HCT116 (cell line): ENCODE measurements around the gene CAV1. TPM values are rescaled to one million over a fixed set of nuclear protein-coding genes. Genes with fewer than 3 reads are reported as not detected.

Experiments
- ATAC-seq: fragments of 200-7000 bp; cut with Tn5 transposase; 2 replicates; pipeline ENCODE4 v1.9.1; 2020; ENCODE audit warnings: mild to moderate bottlenecking, moderate library complexity
- BruUV-seq: library from RNA; stranded (reverse); fragments of 400-500 nt; replicated peaks from 2 replicates; lab custom pipeline; 2021; lab: Mats Ljungman, UMichigan
- CTCF ChIA-PET: fragments of 300-600 bp; sonication (Branson Sonifier 250); formaldehyde crosslinking; loops from one replicate; lab custom pipeline; 2021; ENCODE audit warnings: antibody characterized with exemption; lab: Charles Lee
- POLR2A ChIA-PET: fragments of 300-600, 350-600 bp; sonication (Branson Sonifier 250); formaldehyde crosslinking; loops from one replicate; lab custom pipeline; 2021; ENCODE audit warnings: antibody characterized with exemption; lab: Charles Lee
- RAD21 ChIA-PET, 2 experiments: fragments of 300-600 bp; sonication (Branson Sonifier 250); formaldehyde crosslinking; loops; one replicate each; lab custom pipeline; 2023; ENCODE audit warnings: low total read pairs in 2 of 2; ENCODE audit not compliant: uncharacterized antibody in 2 of 2, unreplicated experiment in 2 of 2, low non-redundant PET in 1 of 2; lab: Charles Lee
- DNase-seq: peaks from one replicate; pipeline ENCODE4 v3.0.0-alpha.2; 2010; ENCODE audit warnings: low read depth, low spot score
- H2AFZ ChIP-seq: fragments of 200-600 bp; shearing (Covaris generic), sonication (generic); 2 replicates; pipeline ENCODE4 v1.6.1; 2017; ENCODE audit warnings: low read depth, mixed run types, mixed read lengths, antibody characterized with exemption, low read length; ENCODE audit not compliant: poor library complexity, severe bottlenecking
- H3K27ac ChIP-seq: 2 replicates; pipeline ENCODE4 v1.5.1; 2012; ENCODE audit warnings: low read depth, low read length
- H3K27me3 ChIP-seq: fragments of 200-600 bp; sonication (generic); 2 replicates; pipeline ENCODE4 v1.6.1; 2016; ENCODE audit warnings: mixed run types, low read length, mixed read lengths; ENCODE audit not compliant: insufficient read depth
- H3K36me3 ChIP-seq, 2 experiments: fragments of 200-500 bp in 1 of 2; fragments of 200-600 bp in 1 of 2; sonication (Bioruptor generic) in 1 of 2; sonication (generic) in 1 of 2; 2 replicates each; pipeline versions ENCODE4 v1.5.1 to v1.6.1; 2014 to 2016; ENCODE audit warnings: low read length in 2 of 2, inconsistent platforms in 1 of 2, mixed read lengths in 1 of 2, mixed run types in 1 of 2; ENCODE audit not compliant: insufficient read depth in 2 of 2, control insufficient read depth in 1 of 2
- H3K4me1 ChIP-seq, 2 experiments: fragments of 200-600 bp in 1 of 2; sonication (generic) in 1 of 2; 2 replicates each; pipeline versions ENCODE4 v1.5.1 to v1.6.1; 2012 to 2017; ENCODE audit warnings: low read length in 2 of 2, inconsistent platforms in 1 of 2, mild to moderate bottlenecking in 1 of 2, mixed read lengths in 1 of 2, mixed run types in 1 of 2, moderate library complexity in 1 of 2; ENCODE audit not compliant: insufficient read depth in 2 of 2, control insufficient read depth in 1 of 2
- H3K4me2 ChIP-seq: fragments of 200-600 bp; sonication (generic); 2 replicates; pipeline ENCODE4 v1.6.1; 2017; ENCODE audit warnings: mixed run types, low read length, mixed read lengths
- H3K4me3 ChIP-seq, 2 experiments: fragments of 200-600 bp in 1 of 2; sonication (generic) in 1 of 2; replicated peaks in 1 of 2; 2 replicates each; pipeline ENCODE4 v1.5.1; 2011 to 2016; ENCODE audit warnings: low read length in 2 of 2, control low read depth in 1 of 2, low read depth in 1 of 2, mild to moderate bottlenecking in 1 of 2, mixed read lengths in 1 of 2, mixed run types in 1 of 2
- H3K79me2 ChIP-seq: fragments of 200-600 bp; sonication (generic); 2 replicates; pipeline ENCODE4 v1.6.1; 2017; ENCODE audit warnings: mild to moderate bottlenecking, mixed run types, low read length, moderate library complexity, mixed read lengths; ENCODE audit not compliant: insufficient read depth
- H3K9ac ChIP-seq: fragments of 200-600 bp; sonication (generic); 2 replicates; pipeline ENCODE4 v1.6.1; 2016; ENCODE audit warnings: low read length, mixed read lengths
- H3K9me2 ChIP-seq: fragments of 200-600 bp; sonication (generic), shearing (Covaris generic); 2 replicates; pipeline ENCODE4 v1.6.1; 2017; ENCODE audit warnings: mixed run types, mild to moderate bottlenecking, moderate library complexity; ENCODE audit not compliant: insufficient read depth
- H3K9me3 ChIP-seq, 2 experiments: fragments of 200-500 bp in 1 of 2; fragments of 200-600 bp in 1 of 2; sonication (Bioruptor generic) in 1 of 2; sonication (generic) in 1 of 2; 2 replicates each; pipeline ENCODE4 v1.6.1; 2014 to 2017; ENCODE audit warnings: low read length in 2 of 2, mixed read lengths in 2 of 2, inconsistent platforms in 1 of 2, low read depth in 1 of 2, mild to moderate bottlenecking in 1 of 2, mixed run types in 1 of 2, moderate library complexity in 1 of 2; ENCODE audit not compliant: control insufficient read depth in 1 of 2, insufficient read depth in 1 of 2
- H4K20me1 ChIP-seq: fragments of 200-600 bp; sonication (generic), shearing (Covaris generic); 2 replicates; pipeline ENCODE4 v1.6.1; 2017; ENCODE audit warnings: mixed run types, mild to moderate bottlenecking, moderate library complexity; ENCODE audit not compliant: insufficient read depth
- ATF3 ChIP-seq: IDR thresholded peaks from 2 replicates; pipeline ENCODE4 v1.6.1; 2012
- EGR1 ChIP-seq: IDR thresholded peaks from 2 replicates; pipeline ENCODE4 v1.6.1; 2012; ENCODE audit warnings: low read depth
- ELF1 ChIP-seq: IDR thresholded peaks from 2 replicates; pipeline ENCODE4 v1.6.1; 2012; ENCODE audit warnings: low read depth, borderline replicate concordance
- EZH2 ChIP-seq: fragments of 200-600 bp; sonication (generic); IDR thresholded peaks from 2 replicates; pipeline ENCODE4 v1.6.1; 2017; ENCODE audit warnings: antibody characterized with exemption, mixed run types
- JUND ChIP-seq: IDR thresholded peaks from 2 replicates; pipeline ENCODE4 v1.6.1; 2012
- POLR2A ChIP-seq: IDR thresholded peaks from 2 replicates; pipeline ENCODE4 v1.7.0; 2011; ENCODE audit warnings: borderline replicate concordance; ENCODE audit not compliant: insufficient read depth, insufficient read length; ENCODE audit errors: extremely low read depth
- POLR2AphosphoS5 ChIP-seq: IDR thresholded peaks from 2 replicates; pipeline ENCODE4 v1.6.1; 2011; ENCODE audit warnings: mild to moderate bottlenecking, low read depth, low read length, moderate library complexity
- RAD21 ChIP-seq: IDR thresholded peaks from 2 replicates; pipeline ENCODE4 v1.6.1; 2012; ENCODE audit warnings: low read depth, mild to moderate bottlenecking
- REST ChIP-seq: IDR thresholded peaks from 2 replicates; pipeline ENCODE4 v1.6.1; 2012; ENCODE audit warnings: low read depth
- SIN3A ChIP-seq: IDR thresholded peaks from 2 replicates; pipeline ENCODE4 v1.6.1; 2012; ENCODE audit warnings: low read depth
- SP1 ChIP-seq: IDR thresholded peaks from 2 replicates; pipeline ENCODE4 v1.6.1; 2012; ENCODE audit warnings: low read depth
- SRF ChIP-seq: IDR thresholded peaks from 2 replicates; pipeline ENCODE4 v1.6.1; 2012; ENCODE audit warnings: low read depth
- ZBTB33 ChIP-seq: IDR thresholded peaks from 2 replicates; pipeline ENCODE4 v1.6.1; 2011; ENCODE audit warnings: mild to moderate bottlenecking, low read length, moderate library complexity; ENCODE audit not compliant: insufficient replicate concordance; ENCODE audit errors: extremely low read depth
- ZFX ChIP-seq: fragments of 450-650 bp; IDR thresholded peaks from 2 replicates; pipeline ENCODE4 v1.6.1; 2017
- ZNF274 ChIP-seq: fragments of 200-500 bp; sonication (Bioruptor generic); IDR thresholded peaks from 2 replicates; pipeline ENCODE4 v1.6.1; 2014; ENCODE audit warnings: mild to moderate bottlenecking, low read depth, low read length, inconsistent platforms
- intact Hi-C: fragments of 100-400 bp; cut with micrococcal nuclease; formaldehyde crosslinking; loops from 2 replicates; pipeline ENCODE4 v1.10.0; 2022
- total RNA-seq: library from RNA; stranded (reverse); gene quantifications from one replicate; pipeline ENCODE4 v1.2.1, GENCODE V29; 2021; ENCODE audit not compliant: unreplicated experiment

CAV1 gene
- total RNA-seq, 1 experiment from 2014 or later: 298 TPM

GRCh38 chr7:116591202-116592040, 66.6 kb downstream of the CAV1 start (continued):
- TF ChIP-seq POLR2AphosphoS5 (no peak), JUND (no peak), RAD21 (peak; percentile 75)

GRCh38 chr7:116592041-116592355, 67.2 kb downstream of the CAV1 start:
- ChIA-PET POLR2A (interaction anchor here (0.8 to 1.9 kb wide), 5 partner anchors 39 to 334 kb away, joined by 3 to 6 read pairs (median 4); no protein-coding TSS in a partner anchor), CTCF (interaction anchor here (0.8 to 3.3 kb wide), 20 partner anchors 8 to 419 kb away, joined by 3 to 33 read pairs (median 6); partner anchors contain the start of gene CAV2), RAD21 (interaction anchor here (0.6 to 2.2 kb wide), 4 partner anchors 74 to 219 kb away, joined by 3 to 12 read pairs (median 5); partner anchors contain the start of gene MET (in 1 of the 2))

More at GRCh38 chr7:116592041-116592355, 67.2 kb downstream of the CAV1 start:
- Histone ChIP-seq H3K9me2 (no peaks in the 10 kb centered on the region), H3K4me1 (peaks cover 10 to 37% of the 10 kb centered on the region in 2 experiments; a peak in 3 of 4 replicates), H3K4me3 (peak overlapping the region in 1 of 2 experiments; percentile 35; a peak in 1 of 4 replicates), H3K9me3 (no peaks in the 10 kb centered on the region), H3K9ac (no peak overlapping the region), H3K27ac (no peak overlapping the region), H4K20me1 (no peaks in the 10 kb centered on the region), H2AFZ (peak overlapping the region; percentile 66), H3K27me3 (no peaks in the 10 kb centered on the region), H3K79me2 (no peaks in the 10 kb centered on the region), H3K36me3 (no peaks in the 10 kb centered on the region), H3K4me2 (peak overlapping the region; percentile 60)
- intact Hi-C loops: no loop called here
- ATAC-seq (no peak), DNase-seq (no peak)
- TF ChIP-seq ELF1 (no peak), SRF (no peak), SP1 (no peak), ATF3 (no peak), SIN3A (no peak), EGR1 (no peak), ZBTB33 (no peak), ZNF274 (no peak), REST (no peak), EZH2 (no peak), POLR2A (no peak), ZFX (no peak), JUND (no peak)
- BruUV-seq: no TSS peak
